Activated CD4-positive, CD25-positive, alpha-beta regulatory T cell (primary cell): ENCODE data around the gene SSH2.
"Not testable (repeated sequence)": the region's sequence is repeated elsewhere in the genome, so short reads cannot be mapped to it uniquely, and the experiment has no call there.

Source experiments
- DNase-seq, 4 experiments: peaks; one replicate each; lab custom pipeline; 2025; lab: John Stamatoyannopoulos, UW

Gene SSH2

GRCh38 chr17:29930409-29931010 lies 482 bp upstream of the SSH2 start:
- no peak for DNase-seq

- DNase-seq, result no peak
Measured at GRCh38 chr17:29929006-29929532, 959 bp downstream of the SSH2 start.

GRCh38 chr17:29927546-29927945 lies 2.5 kb downstream of the SSH2 start:
- DNase-seq, result no peak

DNA sequence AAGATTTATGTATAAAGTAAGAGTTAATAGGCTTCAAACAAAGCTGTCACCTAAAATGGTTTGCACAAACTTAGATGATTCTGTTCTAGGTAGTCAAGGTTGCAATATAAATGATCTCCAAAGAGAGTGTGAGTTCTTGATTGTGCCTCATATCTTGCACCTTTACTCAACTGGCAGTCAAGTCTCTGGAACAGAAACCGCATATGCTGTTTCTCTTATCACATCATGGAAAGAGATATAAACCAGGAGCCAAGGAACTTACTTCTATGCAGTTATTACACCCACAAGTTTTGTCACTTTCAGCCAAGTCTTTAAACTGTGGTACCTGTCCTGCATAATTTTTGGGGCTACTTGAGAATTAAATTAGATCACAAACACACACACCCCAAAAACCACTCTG lies 5.2 kb downstream of the SSH2 start:
- DNase-seq, result no peak

DNA sequence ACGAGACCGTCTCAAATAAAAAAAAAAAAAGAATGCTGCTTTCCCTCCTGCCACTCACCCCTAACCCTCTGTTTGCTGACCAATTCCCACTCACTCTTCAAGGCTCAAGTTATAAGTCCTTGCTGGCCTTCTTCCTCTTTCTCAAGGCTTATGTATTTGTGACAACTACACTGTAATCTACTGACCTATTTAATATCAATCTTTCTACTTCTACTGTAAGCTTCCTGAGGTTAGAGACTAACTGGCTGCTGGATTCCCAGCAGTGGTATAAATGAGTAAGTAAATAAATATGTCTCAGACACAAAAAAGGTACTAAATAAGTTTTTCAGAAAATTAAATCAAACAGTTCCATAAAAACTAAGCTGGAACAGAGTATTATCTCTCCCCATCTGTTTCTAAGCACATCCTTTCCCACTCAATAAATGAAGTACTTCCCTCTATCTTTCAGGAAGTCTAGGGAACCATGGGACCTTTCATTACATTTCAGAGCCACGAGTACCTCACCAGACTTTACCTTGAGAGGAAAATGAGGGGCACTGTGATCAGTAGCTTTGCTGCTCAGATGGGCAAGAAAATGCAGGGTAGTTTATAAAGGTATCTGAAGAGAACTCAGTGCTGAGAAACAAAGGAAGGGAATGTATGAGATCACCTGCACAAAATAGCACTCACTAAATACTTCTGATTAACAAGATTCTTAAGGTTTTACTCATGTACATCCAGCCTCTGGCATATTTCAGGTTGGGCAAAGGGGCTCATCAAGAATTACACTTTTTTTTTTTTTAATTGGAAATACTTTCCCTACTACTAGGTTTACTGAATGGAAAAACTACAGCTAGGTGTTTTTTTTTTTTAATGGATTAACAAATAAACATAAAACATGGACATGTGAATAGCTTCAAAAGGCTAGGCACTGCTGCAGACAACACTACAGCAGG lies 10.8 kb downstream of the SSH2 start:
- no peak for DNase-seq

- DNase-seq, result no peak
Measured at GRCh38 chr17:29918016-29918415, 12.0 kb downstream of the SSH2 start.

DNA sequence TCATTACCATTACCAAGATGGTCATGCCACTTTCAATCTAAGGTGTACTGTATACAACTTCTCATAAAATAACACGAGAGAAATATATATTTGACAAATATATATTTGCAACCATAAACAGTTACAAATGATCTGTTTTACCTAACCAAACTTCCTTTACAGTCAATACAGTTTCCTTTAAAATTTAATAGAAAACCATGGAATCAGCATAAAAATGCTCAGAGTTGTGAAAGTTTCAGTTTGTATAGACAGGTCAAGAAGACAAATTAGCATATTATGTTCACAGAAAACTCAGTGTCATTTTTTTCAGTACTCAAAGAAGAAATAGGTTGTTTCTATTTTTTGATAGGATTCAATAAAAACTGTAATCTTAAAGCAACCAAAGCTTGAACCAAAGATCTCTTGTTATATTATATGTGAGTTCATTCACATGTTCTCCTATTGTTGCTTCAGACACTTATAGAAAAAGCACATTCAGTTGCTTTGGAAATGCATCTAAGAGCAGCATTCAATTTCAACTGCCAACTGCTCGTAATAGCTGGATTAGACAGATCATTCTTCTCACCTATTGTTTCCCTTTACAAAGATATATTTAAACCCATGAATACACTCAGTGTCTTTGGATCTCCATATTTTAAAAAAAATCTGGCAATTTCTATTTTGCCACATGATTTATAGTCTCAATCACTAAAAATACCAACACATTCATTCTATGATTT lies 15.1 kb downstream of the SSH2 start:
- DNase-seq, result no peak

DNA sequence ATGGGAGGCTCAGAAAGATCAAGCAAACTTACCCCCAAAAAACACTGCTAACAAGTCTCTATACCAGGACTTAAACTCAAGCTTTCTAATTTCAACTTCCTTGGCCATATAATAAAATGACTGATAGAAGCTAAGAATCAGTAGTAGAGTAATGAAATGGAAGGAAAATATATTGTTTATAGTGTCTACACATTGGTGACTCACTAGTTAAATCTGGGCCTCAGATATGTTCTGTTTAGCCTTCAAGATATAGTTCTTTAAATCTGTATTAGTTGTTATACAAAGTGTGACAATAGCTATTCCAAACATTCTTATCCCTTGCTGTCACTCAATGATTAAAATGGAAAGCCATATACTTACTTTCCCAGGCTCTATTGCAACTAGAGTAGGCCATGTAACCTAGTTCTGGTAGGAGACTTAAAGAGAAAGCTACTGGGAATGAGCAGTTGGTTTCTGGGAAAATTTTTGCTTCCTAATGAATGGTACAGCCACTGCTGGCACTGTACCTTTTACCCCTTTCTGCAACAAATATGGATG lies 18.3 kb downstream of the SSH2 start:
- DNase-seq, result no peak

DNA sequence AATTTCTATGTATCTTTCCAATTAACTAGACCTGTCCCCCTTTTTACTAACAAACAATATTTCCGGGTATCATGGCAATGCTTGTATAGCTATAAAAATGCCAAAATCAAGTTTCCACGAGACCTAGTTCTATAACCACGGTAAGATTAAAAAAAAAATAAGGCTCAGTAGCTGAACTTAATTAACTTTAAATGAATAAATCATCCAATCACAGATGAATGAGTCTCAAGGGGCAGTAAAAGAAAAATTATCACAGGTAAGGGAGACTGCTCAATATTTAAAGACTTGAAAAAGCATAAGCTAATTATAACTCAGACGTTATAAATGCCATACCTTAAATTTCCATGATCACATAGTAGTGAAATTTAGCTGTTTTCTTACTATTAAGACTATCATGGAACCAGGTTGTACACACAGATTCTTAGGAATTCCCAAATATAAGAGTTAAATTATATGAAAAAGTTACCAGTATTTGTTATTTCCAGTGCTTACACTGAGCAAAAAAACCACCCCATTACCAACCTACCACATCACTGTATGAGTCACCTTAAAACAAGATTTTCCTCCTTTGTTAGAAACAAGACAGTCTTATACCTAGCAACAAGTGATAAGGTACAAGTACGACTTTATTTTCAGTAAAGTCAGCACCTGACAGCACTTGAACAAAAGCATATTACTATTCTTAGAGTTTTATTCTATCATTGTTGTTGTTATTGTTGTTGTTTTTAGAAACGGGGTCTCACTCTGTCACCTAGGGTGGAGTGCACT lies 20.6 kb downstream of the SSH2 start:
- no peak for DNase-seq

GRCh38 chr17:29906969-29907368 lies 23.1 kb downstream of the SSH2 start:
- no peak for DNase-seq

DNA sequence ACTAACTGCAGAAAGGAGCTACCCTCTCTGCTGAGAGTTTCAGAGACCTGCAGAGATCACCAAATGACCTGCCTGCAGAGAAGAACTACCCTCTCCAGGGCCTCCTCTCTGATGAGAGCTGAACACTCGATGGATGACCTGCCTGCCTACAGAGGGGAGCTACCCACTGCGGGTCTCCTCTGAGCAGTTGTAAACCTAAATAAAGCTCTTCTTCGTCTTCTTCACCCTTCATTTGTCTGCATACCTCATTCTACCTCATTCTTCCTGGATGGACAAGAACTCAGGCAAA lies 24.2 kb downstream of the SSH2 start:
- DNase-seq, result no peak

GRCh38 chr17:29905086-29905878 lies 24.7 kb downstream of the SSH2 start:
- no peak for DNase-seq

GRCh38 chr17:29903471-29903870 lies 26.6 kb downstream of the SSH2 start:
- no peak for DNase-seq

DNA sequence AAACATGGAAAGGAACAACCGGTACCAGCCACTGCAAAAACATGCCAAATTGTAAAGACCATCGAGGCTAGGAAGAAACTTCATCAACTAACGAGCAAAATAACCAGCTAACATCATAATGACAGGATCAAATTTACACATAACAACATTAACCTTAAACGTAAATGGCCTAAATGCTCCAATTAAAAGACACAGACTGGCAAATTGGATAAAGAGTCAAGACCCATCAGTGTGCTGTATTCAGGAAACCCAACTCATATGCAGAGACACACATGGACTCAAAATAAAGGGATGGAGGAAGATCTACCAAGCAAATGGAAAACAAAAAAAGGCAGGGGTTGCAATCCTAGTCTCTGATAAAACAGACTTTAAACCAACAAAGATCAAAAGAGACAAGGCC lies 32.9 kb downstream of the SSH2 start:
- DNase-seq, result not testable (repeated sequence)

DNA sequence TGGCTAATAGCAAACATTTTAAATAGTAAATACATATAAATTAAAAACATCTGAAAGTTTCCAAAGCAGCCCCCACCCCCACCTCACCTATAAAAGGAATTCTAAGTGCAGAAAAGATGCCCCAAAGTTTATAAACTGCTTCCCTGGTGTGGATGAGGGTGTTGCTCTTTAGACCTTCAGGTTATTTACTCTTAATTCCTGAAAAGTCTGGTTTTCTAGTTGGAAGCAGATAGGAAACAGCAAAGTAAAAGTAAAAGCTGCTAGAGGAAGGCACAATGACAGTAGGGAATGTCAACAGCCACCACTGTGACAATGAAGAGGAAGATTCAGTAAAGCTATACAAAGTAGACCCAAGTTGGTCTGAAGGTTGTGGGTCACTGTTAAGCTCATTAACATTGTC lies 37.8 kb downstream of the SSH2 start:
- no peak for DNase-seq

DNA sequence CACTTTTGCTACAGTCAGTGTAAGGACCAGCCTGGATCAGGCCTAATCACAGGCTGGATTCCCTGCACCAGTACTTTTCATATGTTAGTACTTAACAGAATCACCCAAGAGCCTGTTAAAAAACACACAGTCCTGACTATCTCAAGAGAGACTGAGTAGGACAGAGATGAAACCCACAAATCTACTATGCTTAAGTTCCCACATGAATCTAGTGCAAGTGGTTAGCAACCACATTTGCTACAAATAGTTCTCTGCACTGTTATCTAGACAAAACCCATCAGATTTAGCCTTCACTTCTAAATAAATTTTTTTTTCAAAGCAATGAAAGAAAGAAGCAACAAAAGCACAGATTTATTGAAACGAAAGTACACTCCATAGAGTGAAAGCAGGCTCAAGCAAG lies 38.9 kb downstream of the SSH2 start:
- DNase-seq, result no peak

- DNase-seq, result no peak
Measured at GRCh38 chr17:29885031-29885640, 44.9 kb downstream of the SSH2 start.

DNA sequence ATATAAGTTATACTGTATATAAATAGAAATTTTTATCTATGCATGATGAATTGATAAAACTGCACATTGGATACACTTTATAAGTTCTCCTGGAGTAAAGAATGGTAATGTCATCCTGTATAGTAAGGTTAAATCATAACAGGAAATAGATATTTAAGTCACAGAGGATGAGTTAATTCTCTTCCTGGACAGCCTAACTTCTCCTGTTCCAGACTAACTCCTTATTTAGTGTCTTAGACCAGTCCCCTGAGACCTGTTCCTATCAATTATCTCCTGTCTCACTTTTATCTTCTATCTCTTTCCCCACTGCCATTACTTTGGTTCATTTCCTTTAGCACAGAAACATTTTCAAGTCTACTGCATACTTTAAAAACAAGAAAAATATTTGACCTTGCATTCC lies 46.5 kb downstream of the SSH2 start:
- no peak for DNase-seq

GRCh38 chr17:29881256-29881655 lies 48.8 kb downstream of the SSH2 start:
- DNase-seq, result no peak

DNA sequence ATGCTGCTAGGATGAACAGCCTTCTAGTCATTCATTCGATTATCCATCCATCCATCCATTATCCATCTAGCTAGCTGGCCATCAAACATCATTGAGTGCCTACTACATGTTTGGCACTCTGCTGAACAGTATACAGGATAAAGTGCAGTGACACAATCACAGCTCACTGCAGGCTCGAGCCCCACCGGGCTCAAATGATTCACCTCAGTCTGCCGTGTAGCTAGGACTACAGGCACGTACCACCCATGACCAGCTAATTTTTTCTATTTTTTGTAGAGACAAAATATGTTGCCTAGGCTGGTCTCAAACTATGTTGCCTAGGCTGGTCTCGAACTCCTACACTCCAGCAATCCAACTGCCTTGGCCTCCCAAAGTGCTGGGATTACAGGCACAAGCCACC lies 50.0 kb downstream of the SSH2 start:
- no peak for DNase-seq
